Stimulated activated CD8-positive, alpha-beta memory T cell treated with anti-CD3 and anti-CD28 coated beads, Interleukin-7, amount 100 ng/mL, for 1 hour (primary cell): ENCODE data around the gene ZMIZ2.
"Not testable (repeated sequence)": the region's sequence is repeated elsewhere in the genome, so short reads cannot be mapped to it uniquely, and the experiment has no call there.

Experiments
- DNase-seq, 2 donors: peaks; one replicate each; pipeline ENCODE4 v3.0.0-alpha.2; 2020; ENCODE audit warnings: low read depth in 2 of 2

ZMIZ2 gene

GRCh38 chr7:44802418-44803025 lies 53.9 kb downstream of the ZMIZ2 start:
- DNase-seq, result no peak

GRCh38 chr7:44803828-44804519 lies 55.3 kb downstream of the ZMIZ2 start:
- not testable (repeated sequence) for DNase-seq

- no peak for DNase-seq
These were observed 57.3 kb downstream of the ZMIZ2 start for GRCh38 chr7:44805950-44806349.

- DNase-seq, result no peak
These were observed 60.3 kb downstream of the ZMIZ2 start for GRCh38 chr7:44808914-44809393.

- no peak for DNase-seq
These were observed 62.4 kb downstream of the ZMIZ2 start for GRCh38 chr7:44811093-44811492.

GRCh38 chr7:44811571-44811970 lies 62.9 kb downstream of the ZMIZ2 start:
- no peak for DNase-seq

GRCh38 chr7:44814919-44815318 lies 66.3 kb downstream of the ZMIZ2 start:
- no peak for DNase-seq

- no peak for DNase-seq
These were observed 70.6 kb downstream of the ZMIZ2 start for GRCh38 chr7:44819292-44819691.
